SK-N-DZ (cell line): Measurements from ENCODE around the gene IL3.

ENCODE experiments used
- DNase-seq: peaks from one replicate; pipeline ENCODE4 v3.0.0-alpha.2; 2015; ENCODE audit warnings: low spot score

Gene IL3

DNA sequence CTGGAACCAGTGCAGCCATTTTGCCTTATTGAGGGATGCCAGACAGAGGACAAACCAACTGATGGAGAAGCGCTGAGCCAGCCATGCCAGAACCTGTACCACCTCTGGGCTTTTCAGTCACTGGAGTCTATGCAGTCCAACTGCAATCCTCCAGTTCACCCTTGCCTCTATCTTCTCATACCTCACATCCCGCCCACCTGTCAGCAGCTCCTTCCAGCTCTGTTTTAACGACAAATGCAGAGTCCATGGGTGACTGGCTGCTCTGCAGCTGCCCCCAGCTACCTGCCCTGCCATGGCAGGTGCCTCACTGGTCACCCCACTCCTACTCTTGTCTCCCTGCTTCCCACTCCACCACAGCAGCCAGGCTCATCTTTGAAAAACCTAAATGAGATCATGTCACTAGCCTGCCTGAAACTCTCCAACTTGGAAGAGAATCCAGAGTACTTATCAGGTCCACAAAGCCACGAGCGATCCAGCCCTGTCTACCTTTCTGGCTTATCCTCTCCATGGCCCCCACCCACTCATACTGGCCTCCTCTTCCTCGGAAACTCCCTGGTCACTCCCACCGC, 35.0 kb upstream of the IL3 start:
- DNase-seq: no peak

DNA sequence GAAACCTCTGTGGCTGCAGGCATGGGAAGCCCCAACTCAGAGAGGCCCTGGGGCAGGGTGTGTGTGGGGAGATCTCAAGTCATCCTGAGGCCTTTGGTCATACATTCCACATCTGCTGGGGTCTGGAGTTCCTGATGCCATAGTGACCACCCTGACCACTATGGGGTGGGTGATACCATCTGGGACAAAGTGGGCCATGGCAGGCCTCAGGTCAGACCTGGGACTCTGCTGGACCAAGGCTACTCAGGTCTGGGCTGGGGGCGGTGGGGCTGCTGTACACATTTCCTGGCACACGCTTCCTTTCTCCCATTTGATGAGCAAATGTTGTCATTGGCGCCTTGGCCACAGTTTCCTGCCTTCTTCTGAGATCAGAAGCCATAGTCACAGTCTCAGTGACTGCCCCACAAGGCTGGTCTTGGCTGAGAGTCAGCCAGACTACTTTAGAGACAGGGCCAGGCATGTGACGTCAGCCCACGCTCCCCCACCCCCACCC, 33.9 kb upstream of the IL3 start:
- no peak for DNase-seq

DNA sequence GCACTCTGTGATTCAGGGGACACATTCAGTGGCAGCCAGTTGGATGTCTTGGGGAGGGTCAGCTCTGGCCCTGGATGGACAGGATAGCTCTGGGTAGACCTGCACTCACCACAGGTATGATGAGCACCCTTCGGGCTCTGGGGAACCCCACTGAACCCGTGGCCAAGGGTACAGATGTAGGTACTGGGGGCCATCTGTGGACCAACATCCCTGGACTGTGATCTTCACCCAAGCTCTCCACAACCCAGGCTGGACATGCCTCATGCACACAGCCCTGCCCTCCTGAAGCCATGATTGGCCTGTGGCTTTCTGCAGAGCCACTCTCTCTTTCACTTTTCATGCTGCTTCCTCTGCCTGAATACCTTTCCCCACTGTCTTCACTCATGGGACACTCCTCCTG, 33.4 kb upstream of the IL3 start:
- DNase-seq: no peak

DNA sequence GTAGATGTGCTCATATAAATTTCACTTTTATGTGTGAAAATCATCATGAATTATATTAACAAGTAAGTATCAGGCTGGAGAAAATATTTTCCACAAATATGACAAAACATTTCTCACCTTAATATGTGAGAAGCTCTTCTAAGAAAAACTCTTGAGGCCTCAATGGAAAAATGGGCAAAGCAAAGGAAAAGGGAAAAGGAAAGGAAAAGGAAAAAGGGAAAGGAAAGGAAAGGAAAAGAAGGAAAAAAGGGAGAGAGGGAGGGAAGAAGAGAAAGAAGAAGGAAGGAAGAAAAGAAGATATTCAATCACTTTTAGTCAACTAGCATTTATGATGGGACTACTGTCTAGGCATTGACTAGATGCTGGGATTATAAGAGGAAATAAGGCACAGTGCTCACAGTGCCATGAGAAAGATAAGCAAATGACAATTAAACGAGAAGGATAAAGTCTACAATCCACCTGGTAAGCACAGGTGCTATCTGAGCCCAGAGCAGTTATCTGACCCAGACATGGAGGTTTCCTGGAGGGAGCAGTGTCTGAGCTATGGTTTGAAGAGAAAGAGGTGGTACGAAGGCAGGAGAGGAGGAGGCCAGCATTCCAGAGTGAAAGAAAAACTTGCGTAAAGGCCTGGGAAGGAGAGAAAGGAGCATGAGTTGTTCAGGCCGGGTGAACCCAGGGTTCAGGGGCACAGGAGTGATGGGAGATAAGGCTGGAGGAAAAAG, 30.7 kb upstream of the IL3 start:
- DNase-seq: no peak

DNA sequence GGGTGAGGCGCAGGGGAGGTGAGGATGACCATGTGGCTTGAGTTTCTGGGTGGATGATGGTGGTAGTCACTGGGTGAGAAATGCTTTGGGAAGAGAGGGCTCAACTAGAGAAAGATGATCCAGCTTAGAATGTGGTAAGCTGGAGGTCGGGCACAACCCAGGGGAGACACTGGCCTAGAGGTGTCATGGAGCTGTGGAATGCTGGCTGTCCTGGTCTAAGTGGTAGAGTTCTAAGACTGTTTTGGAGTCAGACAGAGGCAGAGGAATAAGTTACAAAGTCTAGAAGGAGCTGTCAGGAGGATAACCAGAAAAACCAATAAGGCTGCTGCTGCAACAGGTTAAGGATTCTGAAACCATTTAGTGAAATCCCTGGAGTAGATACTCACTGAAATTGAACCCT, 29.8 kb upstream of the IL3 start:
- no peak for DNase-seq

DNA sequence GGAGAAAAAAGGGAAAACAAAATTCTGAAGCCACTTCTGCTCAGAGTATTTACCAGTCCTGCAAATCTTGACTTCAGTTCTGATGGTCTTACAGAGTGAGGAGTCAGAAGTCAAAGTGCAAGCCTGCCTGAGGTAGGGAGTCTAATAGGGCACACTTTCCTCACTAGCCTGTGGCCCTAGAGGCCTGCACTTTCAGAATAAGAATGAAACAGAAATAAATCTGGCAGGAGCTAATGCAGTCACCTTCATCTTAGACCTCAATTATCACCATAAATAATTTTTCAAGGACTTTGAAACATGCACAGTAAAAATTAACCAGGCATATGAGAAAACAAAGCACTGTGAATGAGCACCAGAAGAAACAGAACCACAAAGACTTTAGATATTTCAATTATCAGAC, 28.3 kb upstream of the IL3 start:
- DNase-seq: no peak

DNA sequence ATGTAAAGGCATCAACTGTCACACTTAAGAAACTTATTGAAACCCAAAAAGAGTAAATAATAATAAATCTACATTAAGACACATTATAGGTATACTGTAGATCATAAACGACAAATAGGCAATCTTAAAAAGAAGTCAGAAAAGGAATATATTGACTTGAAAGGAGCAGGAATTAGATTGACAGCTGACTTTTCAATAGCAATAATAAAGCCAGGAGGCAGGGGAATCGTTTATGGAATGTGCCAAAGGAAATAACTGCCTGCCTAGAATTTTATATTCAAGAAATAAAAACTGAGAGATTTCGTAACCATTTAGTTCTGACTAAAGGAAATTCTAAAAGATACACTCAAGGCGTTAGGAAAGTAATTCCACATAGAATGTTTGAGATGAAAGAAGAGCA, 27.3 kb upstream of the IL3 start:
- no peak for DNase-seq

DNA sequence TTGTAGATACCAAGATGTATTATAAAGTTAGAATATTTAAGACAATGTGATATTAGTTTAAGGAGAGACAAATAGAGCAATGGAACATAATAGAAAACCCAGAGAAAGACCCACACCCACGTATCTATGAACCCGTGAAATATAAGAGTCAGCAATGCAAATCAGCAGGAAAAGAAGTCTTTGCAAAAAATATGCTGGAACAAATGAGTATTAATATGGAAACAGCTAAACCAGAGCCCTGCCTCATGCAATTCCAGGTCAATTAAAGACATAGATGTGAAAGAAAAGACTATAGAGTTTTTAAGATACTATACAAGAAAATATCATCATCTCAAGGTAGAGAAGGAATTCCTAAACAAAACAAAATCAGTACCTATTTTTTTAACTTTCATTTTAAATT, 23.1 kb upstream of the IL3 start:
- DNase-seq: no peak

DNA sequence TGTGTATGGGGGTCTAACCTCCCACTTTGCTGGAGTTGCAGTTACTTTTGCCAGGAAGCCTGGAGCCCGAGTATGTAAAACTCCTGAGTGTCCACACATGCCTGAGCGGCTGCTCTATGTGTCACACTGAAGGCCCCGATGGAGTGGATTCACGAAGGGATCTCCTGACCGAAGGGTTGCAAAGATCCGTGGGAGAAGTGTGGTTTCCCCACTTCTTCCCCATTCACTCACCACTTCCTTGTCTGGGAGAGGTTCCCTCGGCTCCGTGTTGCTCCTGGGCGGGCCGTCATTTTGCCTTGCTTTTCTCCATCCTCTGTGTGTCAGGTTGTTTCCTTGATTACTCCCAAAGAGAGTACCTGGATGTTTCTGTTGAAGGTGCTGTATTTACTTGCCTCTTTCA, 16.2 kb upstream of the IL3 start:
- DNase-seq: no peak

DNA sequence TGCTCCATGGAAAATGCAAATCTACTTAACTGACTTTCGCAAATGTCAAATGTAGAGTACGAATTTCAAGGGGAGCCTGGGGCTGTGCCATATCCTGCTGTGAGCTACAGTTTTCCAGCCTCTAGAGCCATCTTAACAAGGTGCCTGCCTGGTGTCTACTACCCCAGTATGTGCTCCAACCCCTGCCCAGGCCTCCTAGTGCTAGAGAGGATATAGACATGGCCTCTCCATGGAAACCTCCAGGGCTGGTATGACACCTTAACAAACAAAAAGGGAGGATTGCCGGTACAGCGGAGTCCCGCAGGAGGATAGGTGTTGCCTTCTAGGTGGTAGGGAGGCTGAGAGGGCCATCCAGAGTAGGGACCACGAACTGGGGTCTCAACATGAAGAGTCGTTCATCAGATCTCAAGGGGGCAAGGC, 13.6 kb upstream of the IL3 start:
- DNase-seq: no peak

DNA sequence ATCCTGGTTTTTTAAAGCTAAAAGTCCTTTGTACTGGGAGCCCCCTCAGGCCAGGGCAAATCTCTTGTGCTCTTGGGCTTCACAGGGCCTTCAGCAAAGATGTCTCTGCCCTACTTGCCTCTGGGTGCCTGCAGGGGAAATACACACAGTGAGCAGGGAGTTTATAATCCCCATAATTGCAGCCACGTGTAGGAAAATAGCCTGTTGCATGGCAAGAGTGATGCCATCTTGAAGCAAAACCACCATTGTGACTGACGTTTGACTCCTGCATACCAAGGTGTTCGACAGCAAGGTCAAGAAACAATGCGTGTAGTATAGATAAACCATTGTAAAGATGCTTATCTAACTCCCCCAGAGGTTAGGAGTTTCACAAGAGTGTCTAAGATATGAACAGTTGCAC, 11.4 kb upstream of the IL3 start:
- no peak for DNase-seq

DNA sequence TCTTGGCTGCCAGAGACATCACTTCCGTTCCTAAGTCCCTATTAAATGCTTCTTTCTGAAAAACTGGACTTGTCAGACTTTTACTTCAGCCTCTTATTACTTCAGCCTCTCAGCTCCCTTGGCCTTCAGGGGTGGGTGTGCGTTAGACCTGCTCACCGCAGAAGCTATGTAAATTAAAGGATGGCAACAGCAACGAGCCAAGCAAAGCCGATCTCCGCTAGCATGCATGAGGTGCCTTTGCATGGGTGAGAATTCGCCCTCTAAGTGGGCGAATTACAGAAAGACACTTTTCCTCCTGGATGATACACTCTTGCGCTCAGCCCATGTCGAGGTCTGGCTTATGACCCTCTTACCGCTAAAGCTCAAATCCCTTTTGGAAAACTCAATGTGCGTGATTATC, 10.9 kb upstream of the IL3 start:
- no peak for DNase-seq

DNA sequence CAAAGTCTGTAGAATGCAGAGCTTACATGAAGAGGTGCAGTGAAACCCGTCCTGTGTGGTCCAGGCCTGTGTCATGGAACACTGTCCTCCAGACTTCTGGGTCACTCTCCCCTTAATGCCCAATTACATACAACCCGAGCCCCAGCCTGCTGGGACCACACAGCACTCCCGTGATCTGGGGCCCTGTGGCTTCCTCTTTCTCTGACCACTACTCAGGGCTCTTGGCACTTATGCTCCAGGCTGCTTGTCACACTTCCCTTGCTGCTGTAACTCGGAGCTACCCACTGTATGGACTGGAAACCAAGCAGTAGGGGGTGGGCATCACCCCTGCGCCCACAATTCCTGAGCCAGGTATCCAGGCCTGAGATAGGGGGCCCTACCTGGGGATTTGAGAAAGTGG, 10.3 kb upstream of the IL3 start:
- DNase-seq: no peak

DNA sequence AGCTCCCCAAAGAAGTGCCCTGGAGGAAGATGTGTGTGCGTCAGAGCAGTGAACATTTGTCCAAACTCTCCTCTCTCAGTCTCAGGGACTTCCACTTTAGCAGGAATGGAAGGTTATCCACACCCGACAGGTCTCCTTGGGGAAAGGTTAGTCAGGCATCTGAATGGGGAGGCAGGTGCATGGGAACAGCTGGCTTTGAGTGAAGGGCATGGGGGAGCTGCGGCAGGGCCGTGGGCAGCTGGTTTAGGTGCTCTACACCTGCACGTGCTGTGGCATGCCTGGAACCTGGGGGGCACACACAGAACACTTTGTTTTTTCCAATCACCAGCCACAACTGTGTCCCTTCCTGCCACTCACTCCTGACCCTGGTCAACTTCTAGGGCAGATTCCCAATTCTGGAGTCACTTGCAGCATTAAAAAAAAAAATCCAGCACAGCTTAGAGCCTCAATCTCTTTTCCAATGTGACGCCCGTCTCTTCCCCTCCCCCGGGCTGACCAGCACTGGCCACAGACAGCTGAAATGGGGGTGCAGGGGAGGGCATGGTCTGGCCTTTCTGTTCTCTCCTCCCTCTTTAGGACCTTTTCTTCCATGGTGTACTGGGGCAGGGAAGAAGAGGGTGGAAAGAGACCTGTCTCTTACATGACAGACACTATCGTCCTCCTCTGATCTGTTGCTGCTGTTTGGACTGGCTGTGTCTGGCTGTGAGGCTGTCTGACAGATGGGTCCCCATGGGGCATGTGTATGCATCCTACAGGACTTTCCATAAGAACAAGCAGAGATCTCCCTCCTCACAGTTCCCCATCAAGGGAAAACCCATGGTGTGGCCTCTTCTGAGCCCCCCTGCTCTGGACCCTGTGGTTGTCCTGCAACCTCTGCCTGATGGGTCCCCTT, 9.5 kb upstream of the IL3 start:
- DNase-seq: no peak

DNA sequence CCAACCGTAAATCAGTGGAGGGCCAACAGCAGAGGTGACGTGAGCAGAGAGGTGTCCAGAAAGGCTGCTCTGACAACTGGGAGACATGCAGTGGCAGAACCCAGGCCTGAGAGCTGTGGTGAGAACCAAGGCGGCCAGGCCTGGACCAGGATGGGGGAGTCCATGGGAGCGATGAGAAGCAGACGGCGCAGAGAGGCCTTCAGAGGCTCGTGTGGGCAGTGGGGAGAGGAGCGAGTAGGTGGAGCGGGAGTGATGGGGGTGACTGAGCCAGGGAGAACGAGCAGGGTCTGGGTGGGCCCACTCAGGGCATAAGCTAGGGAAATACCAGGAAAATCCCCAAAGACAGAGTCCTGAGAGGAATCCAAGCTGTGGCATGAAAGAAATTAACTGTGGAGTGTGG, 7.9 kb upstream of the IL3 start:
- DNase-seq: no peak

DNA sequence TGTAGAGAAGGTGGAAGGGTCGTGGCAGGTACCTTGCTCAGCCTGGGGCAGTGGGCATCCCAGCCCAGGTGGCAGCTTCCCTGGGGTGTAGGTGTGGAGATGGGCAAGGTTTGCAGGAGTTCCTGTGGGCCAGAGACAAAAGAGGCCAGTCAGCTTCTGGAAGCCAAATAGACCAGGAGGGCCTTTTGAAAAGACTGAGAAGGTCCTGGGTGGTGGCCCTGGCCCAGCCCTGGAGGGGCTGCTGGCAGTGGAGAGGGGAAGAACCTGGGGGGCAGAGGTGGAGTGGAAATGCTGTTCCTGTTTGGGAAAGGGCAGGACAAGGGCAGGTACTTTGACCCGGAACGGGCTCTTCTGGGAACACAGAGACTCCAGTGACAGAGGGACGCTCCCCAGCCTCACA, 7.0 kb upstream of the IL3 start:
- DNase-seq: no peak

DNA sequence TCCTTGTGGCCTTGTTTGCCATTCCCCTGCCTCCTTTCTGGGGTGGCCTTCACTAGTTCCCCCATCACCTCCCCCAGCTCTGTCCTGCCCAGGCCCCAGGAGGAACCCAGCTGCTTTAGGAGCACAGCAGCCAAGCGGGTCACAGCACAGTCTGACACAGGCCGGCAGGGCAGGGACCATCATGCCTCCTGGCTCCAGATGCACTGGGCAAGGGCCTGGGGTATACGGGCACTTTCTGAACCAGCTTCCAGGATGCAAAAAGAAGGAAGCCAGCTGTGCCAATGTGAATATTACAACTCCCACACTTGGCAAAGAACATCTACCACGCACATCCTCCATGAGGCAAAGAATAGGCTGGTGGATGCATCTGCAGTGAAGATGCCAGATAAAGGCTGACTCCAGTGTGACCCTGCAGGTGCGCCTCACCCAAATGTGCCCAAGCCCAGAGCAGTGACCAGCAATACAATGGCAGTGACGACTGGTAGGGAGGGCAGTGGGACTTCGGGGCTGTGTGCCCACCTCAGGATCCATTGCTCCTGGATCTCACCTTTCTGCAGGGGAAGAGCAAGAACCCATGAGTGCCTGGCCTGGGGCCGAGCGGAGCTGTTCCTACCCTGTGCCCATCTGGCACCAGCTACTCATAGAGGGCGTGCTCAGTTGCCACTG, 6.3 kb upstream of the IL3 start:
- DNase-seq: no peak

DNA sequence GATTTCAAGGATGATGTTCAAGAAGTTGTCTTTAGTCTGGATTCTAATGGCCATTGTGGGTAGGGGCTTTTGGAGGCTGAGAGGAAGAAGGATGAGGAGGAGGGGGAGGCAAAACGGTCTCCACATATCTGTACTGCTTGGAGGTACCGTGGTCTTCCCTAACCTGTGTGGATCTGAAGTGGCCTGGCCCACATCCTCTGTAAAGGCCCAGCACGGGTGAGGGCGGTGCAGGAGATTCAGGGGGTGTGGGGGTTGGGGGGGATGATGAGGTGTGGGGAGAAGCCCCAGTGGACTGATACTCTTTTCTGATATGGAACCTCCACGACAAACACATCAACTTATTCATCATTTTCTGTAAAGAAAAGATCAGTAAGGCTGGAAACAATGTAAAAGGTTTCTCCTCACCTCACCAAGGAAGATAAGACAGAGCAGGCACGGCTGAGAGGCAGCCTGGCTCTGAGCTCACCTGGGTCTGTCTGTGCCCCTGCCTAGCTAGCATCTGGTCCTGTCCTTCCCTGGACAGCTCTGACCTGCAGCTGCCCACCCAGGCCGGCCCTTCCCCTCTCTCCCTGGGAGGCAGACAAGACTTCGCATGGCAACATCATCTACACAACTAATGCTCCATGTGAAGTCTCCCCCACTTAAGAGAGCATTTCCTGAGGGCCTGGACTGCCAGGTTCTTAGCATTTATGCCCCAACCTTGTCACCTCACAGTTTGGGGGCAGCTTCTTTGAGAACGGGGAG, 5.6 kb upstream of the IL3 start:
- DNase-seq: no peak

DNA sequence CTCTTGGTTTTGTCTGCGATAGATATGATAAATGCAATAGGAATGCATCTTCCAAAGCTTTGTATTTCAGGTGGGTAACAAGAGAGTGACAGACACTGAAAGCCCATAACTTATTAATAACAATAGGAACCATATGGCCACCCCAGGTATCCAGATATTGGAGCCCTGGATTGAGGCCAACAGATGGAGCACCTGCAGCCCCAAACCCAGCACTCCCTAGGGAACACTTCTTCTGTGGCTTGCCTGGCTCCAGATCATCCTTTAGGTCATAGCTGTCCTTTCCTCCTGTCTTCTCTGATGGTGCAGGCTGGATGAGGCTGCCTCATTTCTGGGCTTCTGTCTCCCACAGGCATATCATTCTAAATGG, 5.0 kb upstream of the IL3 start:
- DNase-seq: no peak

DNA sequence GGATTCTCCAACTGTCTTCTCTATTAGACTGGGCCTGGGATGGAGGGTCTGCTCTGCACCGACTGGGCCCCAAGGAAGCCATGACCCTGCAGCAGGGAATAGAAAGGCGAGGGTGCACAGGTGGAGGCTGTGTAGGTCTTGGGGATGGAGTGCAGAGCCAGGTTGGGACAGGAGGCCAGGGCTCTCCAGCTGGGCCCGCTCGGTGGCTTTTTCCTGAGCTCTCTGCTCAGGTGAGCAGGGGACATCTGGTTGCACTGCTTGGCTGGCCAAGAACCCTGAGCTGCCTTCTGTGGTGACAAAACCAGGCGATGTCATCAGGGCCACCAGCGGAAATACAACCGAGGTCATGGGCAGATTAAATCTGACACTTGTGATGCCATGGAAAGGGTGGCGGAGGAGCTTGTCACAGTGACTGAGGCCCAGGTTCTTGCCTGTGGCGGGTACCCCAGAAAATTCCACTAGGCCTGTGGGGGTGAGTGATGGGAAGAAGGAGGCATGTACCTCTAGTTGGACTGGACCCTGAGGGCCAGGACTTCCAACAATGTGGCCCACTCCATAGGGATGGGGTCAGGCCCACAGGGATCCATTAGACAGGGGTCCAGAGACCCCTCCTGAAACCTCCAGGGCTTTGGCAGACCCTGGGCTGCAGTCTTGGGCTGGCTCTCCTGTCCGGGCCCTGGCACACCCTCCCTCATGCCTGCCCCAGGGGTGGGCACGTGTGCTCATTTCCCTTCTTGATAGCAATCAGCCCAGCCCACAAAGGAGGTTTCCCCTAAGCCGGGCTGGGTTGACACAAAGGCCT, 4.4 kb upstream of the IL3 start:
- DNase-seq: no peak
